Measurements from ENCODE around the gene IPO4. TPM values are rescaled to one million over a fixed set of nuclear protein-coding genes. Genes with fewer than 3 reads are reported as not detected.
A peak's percentile ranks its signal among the peaks of the same experiment; 100 is the strongest.

Gene IPO4
- total and polyA plus RNA-seq, 2 of the 13 experiments (the other 11 are each of a cell fraction or from before 2014, with no cell fraction given), result 39.0 to 179 TPM

- TF ChIP-seq, protein P1, sequence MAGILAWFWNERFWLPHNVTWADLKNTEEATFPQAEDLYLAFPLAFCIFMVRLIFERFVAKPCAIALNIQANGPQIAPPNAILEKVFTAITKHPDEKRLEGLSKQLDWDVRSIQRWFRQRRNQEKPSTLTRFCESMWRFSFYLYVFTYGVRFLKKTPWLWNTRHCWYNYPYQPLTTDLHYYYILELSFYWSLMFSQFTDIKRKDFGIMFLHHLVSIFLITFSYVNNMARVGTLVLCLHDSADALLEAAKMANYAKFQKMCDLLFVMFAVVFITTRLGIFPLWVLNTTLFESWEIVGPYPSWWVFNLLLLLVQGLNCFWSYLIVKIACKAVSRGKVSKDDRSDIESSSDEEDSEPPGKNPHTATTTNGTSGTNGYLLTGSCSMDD (CRISPR knock-in tag; IDR thresholded peaks at IDR 0.05), result no peak
- TF ChIP-seq ZNF138 (CRISPR knock-in tag; IDR thresholded peaks at IDR 0.05; ENCODE audit: low read depth) (peak; percentile 91; the same call in 1 of the 2 replicates), HOXA5 (CRISPR knock-in tag; IDR thresholded peaks at IDR 0.05) (peak; percentile 99), IRF2 (CRISPR knock-in tag; IDR thresholded peaks at IDR 0.05) (peak; percentile 100), ZNF232 (CRISPR knock-in tag; IDR thresholded peaks at IDR 0.05; ENCODE audit: borderline replicate concordance) (peak; percentile 95; the same call in 1 of the 2 replicates), NFKBIZ (CRISPR knock-in tag; IDR thresholded peaks at IDR 0.05) (peak; percentile 92), IKZF4 (CRISPR knock-in tag; IDR thresholded peaks at IDR 0.05; ENCODE audit: borderline replicate concordance, low read depth, not compliant biosample characterization) (no peak), DNMT3B (CRISPR knock-in tag; conservative IDR thresholded peaks at IDR 0.05) (no peak; the same call in 1 of the 2 replicates), ATF7-NPFF (CRISPR knock-in tag; IDR thresholded peaks at IDR 0.05; ENCODE audit: low read depth) (peak; percentile 98), HNF4A (CRISPR knock-in tag; IDR thresholded peaks at IDR 0.05) (peak; percentile 70), TBX2 (CRISPR knock-in tag; IDR thresholded peaks at IDR 0.05; ENCODE audit: borderline replicate concordance) (peak; percentile 96), ZNF788 (CRISPR knock-in tag; IDR thresholded peaks at IDR 0.05; ENCODE audit: borderline replicate concordance) (peak; percentile 99; the same call in 1 of the 2 replicates), HOXD1 (CRISPR knock-in tag; IDR thresholded peaks at IDR 0.05) (peak; percentile 95), TBL1XR1 (IDR thresholded peaks at IDR 0.05; ENCODE audit: borderline replicate concordance, low read length, partially characterized antibody) (peak; percentile 26), ESRRA (CRISPR knock-in tag; IDR thresholded peaks at IDR 0.05; ENCODE audit: low read depth) (peak; percentile 73)
- TF ChIP-seq, protein P2, sequence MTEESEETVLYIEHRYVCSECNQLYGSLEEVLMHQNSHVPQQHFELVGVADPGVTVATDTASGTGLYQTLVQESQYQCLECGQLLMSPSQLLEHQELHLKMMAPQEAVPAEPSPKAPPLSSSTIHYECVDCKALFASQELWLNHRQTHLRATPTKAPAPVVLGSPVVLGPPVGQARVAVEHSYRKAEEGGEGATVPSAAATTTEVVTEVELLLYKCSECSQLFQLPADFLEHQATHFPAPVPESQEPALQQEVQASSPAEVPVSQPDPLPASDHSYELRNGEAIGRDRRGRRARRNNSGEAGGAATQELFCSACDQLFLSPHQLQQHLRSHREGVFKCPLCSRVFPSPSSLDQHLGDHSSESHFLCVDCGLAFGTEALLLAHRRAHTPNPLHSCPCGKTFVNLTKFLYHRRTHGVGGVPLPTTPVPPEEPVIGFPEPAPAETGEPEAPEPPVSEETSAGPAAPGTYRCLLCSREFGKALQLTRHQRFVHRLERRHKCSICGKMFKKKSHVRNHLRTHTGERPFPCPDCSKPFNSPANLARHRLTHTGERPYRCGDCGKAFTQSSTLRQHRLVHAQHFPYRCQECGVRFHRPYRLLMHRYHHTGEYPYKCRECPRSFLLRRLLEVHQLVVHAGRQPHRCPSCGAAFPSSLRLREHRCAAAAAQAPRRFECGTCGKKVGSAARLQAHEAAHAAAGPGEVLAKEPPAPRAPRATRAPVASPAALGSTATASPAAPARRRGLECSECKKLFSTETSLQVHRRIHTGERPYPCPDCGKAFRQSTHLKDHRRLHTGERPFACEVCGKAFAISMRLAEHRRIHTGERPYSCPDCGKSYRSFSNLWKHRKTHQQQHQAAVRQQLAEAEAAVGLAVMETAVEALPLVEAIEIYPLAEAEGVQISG (CRISPR knock-in tag; IDR thresholded peaks at IDR 0.05), result peak; percentile 100
- TF ChIP-seq, protein P3, sequence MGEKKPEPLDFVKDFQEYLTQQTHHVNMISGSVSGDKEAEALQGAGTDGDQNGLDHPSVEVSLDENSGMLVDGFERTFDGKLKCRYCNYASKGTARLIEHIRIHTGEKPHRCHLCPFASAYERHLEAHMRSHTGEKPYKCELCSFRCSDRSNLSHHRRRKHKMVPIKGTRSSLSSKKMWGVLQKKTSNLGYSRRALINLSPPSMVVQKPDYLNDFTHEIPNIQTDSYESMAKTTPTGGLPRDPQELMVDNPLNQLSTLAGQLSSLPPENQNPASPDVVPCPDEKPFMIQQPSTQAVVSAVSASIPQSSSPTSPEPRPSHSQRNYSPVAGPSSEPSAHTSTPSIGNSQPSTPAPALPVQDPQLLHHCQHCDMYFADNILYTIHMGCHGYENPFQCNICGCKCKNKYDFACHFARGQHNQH (CRISPR knock-in tag; IDR thresholded peaks at IDR 0.05), result peak; percentile 100
- TF ChIP-seq, protein P4, sequence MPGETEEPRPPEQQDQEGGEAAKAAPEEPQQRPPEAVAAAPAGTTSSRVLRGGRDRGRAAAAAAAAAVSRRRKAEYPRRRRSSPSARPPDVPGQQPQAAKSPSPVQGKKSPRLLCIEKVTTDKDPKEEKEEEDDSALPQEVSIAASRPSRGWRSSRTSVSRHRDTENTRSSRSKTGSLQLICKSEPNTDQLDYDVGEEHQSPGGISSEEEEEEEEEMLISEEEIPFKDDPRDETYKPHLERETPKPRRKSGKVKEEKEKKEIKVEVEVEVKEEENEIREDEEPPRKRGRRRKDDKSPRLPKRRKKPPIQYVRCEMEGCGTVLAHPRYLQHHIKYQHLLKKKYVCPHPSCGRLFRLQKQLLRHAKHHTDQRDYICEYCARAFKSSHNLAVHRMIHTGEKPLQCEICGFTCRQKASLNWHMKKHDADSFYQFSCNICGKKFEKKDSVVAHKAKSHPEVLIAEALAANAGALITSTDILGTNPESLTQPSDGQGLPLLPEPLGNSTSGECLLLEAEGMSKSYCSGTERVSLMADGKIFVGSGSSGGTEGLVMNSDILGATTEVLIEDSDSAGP (CRISPR knock-in tag; IDR thresholded peaks at IDR 0.05; ENCODE audit: borderline replicate concordance), result peak; percentile 99
- TF ChIP-seq, protein P5, sequence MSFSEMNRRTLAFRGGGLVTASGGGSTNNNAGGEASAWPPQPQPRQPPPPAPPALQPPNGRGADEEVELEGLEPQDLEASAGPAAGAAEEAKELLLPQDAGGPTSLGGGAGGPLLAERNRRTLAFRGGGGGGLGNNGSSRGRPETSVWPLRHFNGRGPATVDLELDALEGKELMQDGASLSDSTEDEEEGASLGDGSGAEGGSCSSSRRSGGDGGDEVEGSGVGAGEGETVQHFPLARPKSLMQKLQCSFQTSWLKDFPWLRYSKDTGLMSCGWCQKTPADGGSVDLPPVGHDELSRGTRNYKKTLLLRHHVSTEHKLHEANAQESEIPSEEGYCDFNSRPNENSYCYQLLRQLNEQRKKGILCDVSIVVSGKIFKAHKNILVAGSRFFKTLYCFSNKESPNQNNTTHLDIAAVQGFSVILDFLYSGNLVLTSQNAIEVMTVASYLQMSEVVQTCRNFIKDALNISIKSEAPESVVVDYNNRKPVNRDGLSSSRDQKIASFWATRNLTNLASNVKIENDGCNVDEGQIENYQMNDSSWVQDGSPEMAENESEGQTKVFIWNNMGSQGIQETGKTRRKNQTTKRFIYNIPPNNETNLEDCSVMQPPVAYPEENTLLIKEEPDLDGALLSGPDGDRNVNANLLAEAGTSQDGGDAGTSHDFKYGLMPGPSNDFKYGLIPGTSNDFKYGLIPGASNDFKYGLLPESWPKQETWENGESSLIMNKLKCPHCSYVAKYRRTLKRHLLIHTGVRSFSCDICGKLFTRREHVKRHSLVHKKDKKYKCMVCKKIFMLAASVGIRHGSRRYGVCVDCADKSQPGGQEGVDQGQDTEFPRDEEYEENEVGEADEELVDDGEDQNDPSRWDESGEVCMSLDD (CRISPR knock-in tag; IDR thresholded peaks at IDR 0.05; ENCODE audit: borderline replicate concordance), result peak; percentile 52; the same call in 1 of the 2 replicates
These were observed 27.1 kb upstream of the IPO4 start, which contains the start of gene MDP1 (continued) for GRCh38 chr14:24215495-24216344.

All from HepG2 (cell line).